ENCODE results near the gene TCIRG1.

DNA sequence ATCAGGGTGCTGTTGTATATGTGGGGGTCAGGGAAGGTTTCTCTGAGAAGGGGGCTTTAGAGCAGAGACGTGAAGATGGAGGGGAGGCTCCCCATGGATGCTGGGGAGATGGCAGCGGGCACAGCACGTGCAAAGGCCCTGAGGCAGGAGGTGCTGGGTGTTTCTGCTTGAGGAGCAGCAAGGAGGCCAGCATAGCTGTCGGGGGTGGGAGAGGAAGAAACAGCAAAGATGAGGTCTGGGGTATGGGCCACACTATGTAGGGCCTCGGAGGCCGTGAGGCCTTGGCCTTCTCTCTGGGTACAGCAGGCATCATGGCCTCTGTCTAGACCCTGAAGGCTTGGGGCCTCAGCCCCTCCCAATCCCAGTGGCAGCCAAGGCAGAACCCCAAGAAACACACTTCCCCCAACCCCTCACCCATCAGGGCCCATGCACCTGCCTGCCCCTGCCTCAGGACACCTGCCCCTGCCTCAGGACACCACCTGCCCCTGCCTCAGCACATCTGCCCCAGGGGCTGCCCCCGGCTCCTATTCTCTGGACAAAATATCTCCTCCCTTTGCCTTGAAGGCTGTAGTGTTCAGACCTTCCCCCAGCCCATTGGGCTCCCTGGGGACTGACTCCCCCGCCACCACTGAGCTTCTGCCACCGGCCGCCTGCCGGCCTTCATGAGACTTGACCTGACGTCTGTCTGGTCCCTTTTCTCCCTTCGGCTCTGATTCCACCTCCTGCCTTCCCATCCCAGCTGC, 22.5 kb upstream of the TCIRG1 start:
- TF ChIP-seq, protein P1, sequence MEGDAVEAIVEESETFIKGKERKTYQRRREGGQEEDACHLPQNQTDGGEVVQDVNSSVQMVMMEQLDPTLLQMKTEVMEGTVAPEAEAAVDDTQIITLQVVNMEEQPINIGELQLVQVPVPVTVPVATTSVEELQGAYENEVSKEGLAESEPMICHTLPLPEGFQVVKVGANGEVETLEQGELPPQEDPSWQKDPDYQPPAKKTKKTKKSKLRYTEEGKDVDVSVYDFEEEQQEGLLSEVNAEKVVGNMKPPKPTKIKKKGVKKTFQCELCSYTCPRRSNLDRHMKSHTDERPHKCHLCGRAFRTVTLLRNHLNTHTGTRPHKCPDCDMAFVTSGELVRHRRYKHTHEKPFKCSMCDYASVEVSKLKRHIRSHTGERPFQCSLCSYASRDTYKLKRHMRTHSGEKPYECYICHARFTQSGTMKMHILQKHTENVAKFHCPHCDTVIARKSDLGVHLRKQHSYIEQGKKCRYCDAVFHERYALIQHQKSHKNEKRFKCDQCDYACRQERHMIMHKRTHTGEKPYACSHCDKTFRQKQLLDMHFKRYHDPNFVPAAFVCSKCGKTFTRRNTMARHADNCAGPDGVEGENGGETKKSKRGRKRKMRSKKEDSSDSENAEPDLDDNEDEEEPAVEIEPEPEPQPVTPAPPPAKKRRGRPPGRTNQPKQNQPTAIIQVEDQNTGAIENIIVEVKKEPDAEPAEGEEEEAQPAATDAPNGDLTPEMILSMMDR (IDR thresholded peaks at IDR 0.05), result no peak
- TF ChIP-seq POLR2AphosphoS5 (IDR thresholded peaks at IDR 0.05; ENCODE audit: low read depth, low read length), result no peak
- TF ChIP-seq, protein P2, sequence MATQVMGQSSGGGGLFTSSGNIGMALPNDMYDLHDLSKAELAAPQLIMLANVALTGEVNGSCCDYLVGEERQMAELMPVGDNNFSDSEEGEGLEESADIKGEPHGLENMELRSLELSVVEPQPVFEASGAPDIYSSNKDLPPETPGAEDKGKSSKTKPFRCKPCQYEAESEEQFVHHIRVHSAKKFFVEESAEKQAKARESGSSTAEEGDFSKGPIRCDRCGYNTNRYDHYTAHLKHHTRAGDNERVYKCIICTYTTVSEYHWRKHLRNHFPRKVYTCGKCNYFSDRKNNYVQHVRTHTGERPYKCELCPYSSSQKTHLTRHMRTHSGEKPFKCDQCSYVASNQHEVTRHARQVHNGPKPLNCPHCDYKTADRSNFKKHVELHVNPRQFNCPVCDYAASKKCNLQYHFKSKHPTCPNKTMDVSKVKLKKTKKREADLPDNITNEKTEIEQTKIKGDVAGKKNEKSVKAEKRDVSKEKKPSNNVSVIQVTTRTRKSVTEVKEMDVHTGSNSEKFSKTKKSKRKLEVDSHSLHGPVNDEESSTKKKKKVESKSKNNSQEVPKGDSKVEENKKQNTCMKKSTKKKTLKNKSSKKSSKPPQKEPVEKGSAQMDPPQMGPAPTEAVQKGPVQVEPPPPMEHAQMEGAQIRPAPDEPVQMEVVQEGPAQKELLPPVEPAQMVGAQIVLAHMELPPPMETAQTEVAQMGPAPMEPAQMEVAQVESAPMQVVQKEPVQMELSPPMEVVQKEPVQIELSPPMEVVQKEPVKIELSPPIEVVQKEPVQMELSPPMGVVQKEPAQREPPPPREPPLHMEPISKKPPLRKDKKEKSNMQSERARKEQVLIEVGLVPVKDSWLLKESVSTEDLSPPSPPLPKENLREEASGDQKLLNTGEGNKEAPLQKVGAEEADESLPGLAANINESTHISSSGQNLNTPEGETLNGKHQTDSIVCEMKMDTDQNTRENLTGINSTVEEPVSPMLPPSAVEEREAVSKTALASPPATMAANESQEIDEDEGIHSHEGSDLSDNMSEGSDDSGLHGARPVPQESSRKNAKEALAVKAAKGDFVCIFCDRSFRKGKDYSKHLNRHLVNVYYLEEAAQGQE (IDR thresholded peaks at IDR 0.05; ENCODE audit: insufficient read depth in 1 of 2, low read depth in 2 of 2, low read length in 1 of 2), result no peak
- TF ChIP-seq SIN3A (IDR thresholded peaks at IDR 0.05; ENCODE audit: borderline replicate concordance, insufficient read depth, low read depth, low read length), result no peak

All from Panc1 (cell line).